Loucy (cell line): Measurements from ENCODE around the gene PKP3.

Source experiments
- H2AFZ ChIP-seq: fragments of 200-600 bp; sonication (generic); 2 replicates; pipeline ENCODE4 v1.6.0; 2016; ENCODE audit warnings: antibody characterized with exemption, mild to moderate bottlenecking, low read length, moderate library complexity
- H3F3A ChIP-seq: fragments of 200-600 bp; 2 replicates; pipeline ENCODE4 v1.6.0; 2016; ENCODE audit warnings: antibody characterized with exemption, low read depth, mild to moderate bottlenecking
- H3K27me3 ChIP-seq: fragments of 200-600 bp; sonication (generic); 2 replicates; pipeline ENCODE4 v1.6.1; 2014; ENCODE audit warnings: low read length, mild to moderate bottlenecking; ENCODE audit not compliant: insufficient read depth, poor library complexity, severe bottlenecking
- H3K36me3 ChIP-seq: fragments of 200-600 bp; sonication (generic); 2 replicates; pipeline ENCODE4 v1.6.1; 2016; ENCODE audit warnings: low read length; ENCODE audit not compliant: insufficient read depth
- H3K4me1 ChIP-seq: fragments of 200-600 bp; sonication (generic); 2 replicates; pipeline ENCODE4 v1.5.1; 2014; ENCODE audit warnings: low read length, mild to moderate bottlenecking; ENCODE audit not compliant: insufficient read depth, poor library complexity, severe bottlenecking
- H3K4me2 ChIP-seq: fragments of 200-600 bp; sonication (generic); 2 replicates; pipeline ENCODE4 v1.6.0; 2014; ENCODE audit warnings: antibody characterized with exemption, low read length, low read depth, mild to moderate bottlenecking; ENCODE audit not compliant: poor library complexity, severe bottlenecking
- H3K4me3 ChIP-seq: fragments of 200-600 bp; sonication (generic); 2 replicates; pipeline ENCODE4 v1.5.1; 2014; ENCODE audit warnings: low read length, mild to moderate bottlenecking, mixed read lengths; ENCODE audit not compliant: poor library complexity, severe bottlenecking
- H3K79me2 ChIP-seq: fragments of 200-600 bp; sonication (generic); 2 replicates; pipeline ENCODE4 v1.6.1; 2014; ENCODE audit warnings: low read length; ENCODE audit not compliant: insufficient read depth
- H3K9ac ChIP-seq: fragments of 200-600 bp; sonication (generic); 2 replicates; pipeline ENCODE4 v1.6.0; 2014; ENCODE audit warnings: mild to moderate bottlenecking, low read depth, low read length, moderate library complexity; ENCODE audit not compliant: poor library complexity, severe bottlenecking
- H3K9me2 ChIP-seq: fragments of 200-600 bp; sonication (generic); replicated peaks from 2 replicates; pipeline ENCODE4 v1.6.1; 2016; ENCODE audit warnings: low read depth, low read length, mixed read lengths
- H3K9me3 ChIP-seq: fragments of 200-600 bp; sonication (generic); 2 replicates; pipeline ENCODE4 v1.6.1; 2014; ENCODE audit warnings: mild to moderate bottlenecking, antibody characterized with exemption, low read length, low read depth; ENCODE audit not compliant: insufficient read depth
- H4K20me1 ChIP-seq: fragments of 200-600 bp; sonication (generic); 2 replicates; pipeline ENCODE4 v1.6.0; 2014; ENCODE audit warnings: antibody characterized with exemption, low read length, mild to moderate bottlenecking; ENCODE audit not compliant: insufficient read depth, poor library complexity, severe bottlenecking
- EZH2phosphoT487 ChIP-seq: fragments of 200-600 bp; IDR thresholded peaks from 2 replicates; pipeline ENCODE4 v1.6.1; 2018; ENCODE audit warnings: antibody characterized with exemption, mild to moderate bottlenecking, moderate library complexity, borderline replicate concordance
- TF ChIP-seq, protein P1 (sequence below): fragments of 200-600 bp; sonication (generic); conservative IDR thresholded peaks from 2 replicates; pipeline ENCODE4 v1.5.1; 2014; ENCODE audit warnings: mild to moderate bottlenecking, antibody characterized with exemption, low read length

The PKP3 gene

DNA sequence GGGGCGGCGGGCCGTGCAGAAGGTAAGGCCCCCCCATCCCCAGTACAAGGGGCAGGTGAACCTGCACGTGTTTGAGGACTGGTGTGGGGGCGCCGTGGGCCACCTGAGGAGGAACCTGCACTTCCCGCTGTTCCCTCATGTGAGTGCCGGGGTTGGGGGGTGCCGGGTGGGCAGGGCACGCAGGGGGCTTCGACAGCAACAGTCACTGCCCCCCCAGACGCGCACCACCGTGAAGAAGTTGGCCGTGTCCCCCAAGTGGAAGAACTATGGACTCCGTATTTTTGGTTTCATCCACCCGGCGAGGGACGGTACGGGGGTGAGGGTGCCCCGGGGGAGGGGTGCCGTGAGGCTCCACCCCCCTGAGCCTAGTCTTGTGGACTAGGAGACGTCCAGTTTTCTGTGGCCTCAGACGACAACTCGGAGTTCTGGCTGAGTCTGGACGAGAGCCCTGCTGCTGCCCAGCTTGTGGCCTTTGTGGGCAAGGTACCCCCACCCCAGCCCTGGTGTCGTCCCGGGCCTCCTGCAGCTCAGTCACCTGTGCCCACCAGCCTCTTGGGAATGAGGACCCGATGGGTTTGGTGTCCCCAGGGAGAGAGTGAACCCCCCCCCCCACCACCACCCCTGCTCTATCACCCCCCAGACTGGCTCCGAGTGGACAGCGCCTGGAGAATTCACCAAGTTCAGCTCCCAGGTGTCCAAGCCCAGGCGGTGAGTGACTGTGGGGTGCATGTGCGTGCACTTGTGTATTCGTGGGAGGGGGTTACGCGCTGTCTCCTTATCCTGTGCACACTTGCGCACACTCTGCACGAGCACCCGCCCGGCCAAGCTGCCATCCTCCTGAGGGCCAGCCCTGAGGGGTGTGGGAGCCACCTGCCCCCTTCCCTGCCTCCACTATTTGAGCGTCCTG lies 20.9 kb upstream of the PKP3 start:
- Histone ChIP-seq H3K4me2 (no peak overlapping the region), H3K9ac (no peak overlapping the region), H3K79me2 (no peaks in the 10 kb centered on the region), H3K4me1 (peaks cover 13% of the 10 kb centered on the region), H3K36me3 (no peaks in the 10 kb centered on the region), H4K20me1 (no peaks in the 10 kb centered on the region), H3K27me3 (no peaks in the 10 kb centered on the region), H3K4me3 (no peak overlapping the region), H3K9me3 (no peaks in the 10 kb centered on the region), H2AFZ (no peak overlapping the region), H3F3A (no peaks in the 10 kb centered on the region), H3K9me2 (no peaks in the 10 kb centered on the region)
- TF ChIP-seq, protein P1, sequence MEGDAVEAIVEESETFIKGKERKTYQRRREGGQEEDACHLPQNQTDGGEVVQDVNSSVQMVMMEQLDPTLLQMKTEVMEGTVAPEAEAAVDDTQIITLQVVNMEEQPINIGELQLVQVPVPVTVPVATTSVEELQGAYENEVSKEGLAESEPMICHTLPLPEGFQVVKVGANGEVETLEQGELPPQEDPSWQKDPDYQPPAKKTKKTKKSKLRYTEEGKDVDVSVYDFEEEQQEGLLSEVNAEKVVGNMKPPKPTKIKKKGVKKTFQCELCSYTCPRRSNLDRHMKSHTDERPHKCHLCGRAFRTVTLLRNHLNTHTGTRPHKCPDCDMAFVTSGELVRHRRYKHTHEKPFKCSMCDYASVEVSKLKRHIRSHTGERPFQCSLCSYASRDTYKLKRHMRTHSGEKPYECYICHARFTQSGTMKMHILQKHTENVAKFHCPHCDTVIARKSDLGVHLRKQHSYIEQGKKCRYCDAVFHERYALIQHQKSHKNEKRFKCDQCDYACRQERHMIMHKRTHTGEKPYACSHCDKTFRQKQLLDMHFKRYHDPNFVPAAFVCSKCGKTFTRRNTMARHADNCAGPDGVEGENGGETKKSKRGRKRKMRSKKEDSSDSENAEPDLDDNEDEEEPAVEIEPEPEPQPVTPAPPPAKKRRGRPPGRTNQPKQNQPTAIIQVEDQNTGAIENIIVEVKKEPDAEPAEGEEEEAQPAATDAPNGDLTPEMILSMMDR, result no peak
- no peak for TF ChIP-seq EZH2phosphoT487

DNA sequence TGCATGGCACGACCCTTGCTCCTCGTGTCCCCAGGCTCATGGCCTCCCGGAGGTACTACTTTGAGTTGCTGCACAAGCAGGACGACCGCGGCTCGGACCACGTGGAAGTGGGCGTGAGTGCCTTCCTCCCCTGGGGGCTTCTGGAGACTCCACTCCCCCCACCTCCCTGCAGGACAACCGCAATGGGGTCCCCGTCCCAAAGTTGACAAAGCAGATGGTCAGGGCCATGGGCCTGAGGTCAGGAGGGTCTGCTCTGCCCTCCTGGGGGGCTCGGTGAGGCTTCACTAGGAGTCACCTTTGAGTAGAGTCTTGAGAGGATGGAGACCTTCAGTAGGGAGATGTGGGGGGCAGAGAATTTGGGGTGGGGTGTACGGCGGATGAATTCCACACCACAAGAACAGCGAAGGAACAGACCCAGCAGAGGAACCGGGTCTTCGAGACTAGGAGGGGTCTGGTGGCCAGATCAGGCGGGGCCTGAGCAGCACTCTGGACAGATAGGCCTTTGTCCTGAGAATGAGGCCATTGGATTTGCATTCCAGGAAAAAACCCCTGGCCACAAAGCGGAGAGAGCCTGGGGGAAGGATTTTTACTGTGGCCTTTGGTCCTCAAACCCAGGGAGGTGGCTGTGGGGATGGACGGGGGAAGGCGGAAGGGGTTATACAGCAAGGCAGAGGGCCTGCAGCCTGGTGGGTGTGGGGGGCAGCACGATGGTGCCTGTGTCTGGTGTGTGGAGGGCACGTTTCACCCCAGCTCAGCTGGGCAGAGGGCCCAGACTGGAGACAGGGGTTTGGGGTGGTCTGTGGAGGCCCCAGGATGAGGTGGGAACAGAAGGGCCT lies 20.1 kb upstream of the PKP3 start:
- no peak overlapping the region for H2AFZ ChIP-seq
- H3K4me2 ChIP-seq, result no peak overlapping the region
- H3K9me3 ChIP-seq, result no peaks in the 10 kb centered on the region
- no peak overlapping the region for H3K9ac ChIP-seq
- TF ChIP-seq, protein P1, result no peak
- TF ChIP-seq EZH2phosphoT487, result no peak
- no peaks in the 10 kb centered on the region for H3K27me3 ChIP-seq
- no peaks in the 10 kb centered on the region for H3K36me3 ChIP-seq
- no peaks in the 10 kb centered on the region for H3F3A ChIP-seq
- no peaks in the 10 kb centered on the region for H3K79me2 ChIP-seq
- no peak overlapping the region for H3K4me3 ChIP-seq
- H4K20me1 ChIP-seq, result no peaks in the 10 kb centered on the region
- peaks cover 13% of the 10 kb centered on the region for H3K4me1 ChIP-seq
- H3K9me2 ChIP-seq, result no peaks in the 10 kb centered on the region

DNA sequence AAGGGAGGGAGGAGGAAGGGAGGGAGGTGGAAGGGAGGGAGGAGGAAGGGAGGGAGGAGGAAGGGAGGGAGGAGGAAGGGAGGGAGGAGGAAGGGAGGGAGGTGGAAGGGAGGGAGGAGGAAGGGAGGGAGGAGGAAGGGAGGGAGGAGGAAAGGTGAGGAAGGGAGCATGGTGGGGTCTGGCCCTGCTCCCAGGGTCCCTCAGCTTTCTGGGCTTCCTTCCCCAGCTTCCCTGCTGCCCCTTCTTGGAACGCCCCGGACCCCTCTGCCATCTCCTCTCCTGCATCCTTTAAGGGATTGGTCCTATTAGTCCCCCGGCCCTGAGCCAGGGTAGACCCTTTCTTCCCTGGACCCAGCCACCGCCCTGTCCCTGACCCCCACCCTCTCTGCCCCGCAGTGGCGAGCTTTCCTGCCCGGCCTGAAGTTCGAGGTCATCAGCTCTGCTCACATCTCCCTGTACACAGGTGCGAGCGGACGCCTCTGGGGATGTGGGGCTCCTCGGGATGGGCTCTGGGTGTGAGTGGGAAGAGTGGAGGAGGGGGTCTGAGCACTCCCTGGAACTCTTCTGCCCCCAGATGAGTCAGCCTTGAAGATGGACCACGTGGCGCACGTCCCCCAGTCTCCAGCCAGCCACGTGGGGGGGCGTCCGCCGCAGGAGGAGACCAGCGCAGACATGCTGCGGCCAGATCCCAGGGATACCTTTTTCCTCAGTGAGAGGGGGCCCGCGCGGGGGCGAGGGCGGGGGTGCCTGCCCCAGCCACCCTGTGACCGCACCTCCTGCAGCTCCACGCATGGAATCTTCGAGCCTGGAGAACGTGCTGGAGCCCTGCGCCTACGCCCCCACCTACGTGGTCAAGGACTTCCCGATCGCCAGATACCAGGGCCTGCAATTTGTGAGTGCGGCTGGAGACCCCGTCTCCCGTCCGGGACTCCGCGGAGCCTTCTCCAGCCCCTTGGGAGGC lies 18.7 kb upstream of the PKP3 start:
- no peak overlapping the region for H3K4me3 ChIP-seq
- no peaks in the 10 kb centered on the region for H3K79me2 ChIP-seq
- H3K27me3 ChIP-seq, result no peaks in the 10 kb centered on the region
- H3K9ac ChIP-seq, result no peak overlapping the region
- no peak overlapping the region for H3K4me2 ChIP-seq
- TF ChIP-seq EZH2phosphoT487, result no peak
- TF ChIP-seq, protein P1, result no peak
- no peak overlapping the region for H2AFZ ChIP-seq
- no peaks in the 10 kb centered on the region for H3F3A ChIP-seq
- H3K4me1 ChIP-seq, result peaks cover 13% of the 10 kb centered on the region
- H3K9me2 ChIP-seq, result no peaks in the 10 kb centered on the region
- no peaks in the 10 kb centered on the region for H3K36me3 ChIP-seq
- H3K9me3 ChIP-seq, result no peaks in the 10 kb centered on the region; the same call in 1 of the 2 replicates
- H4K20me1 ChIP-seq, result no peaks in the 10 kb centered on the region
